BE2C (cell line): ENCODE data around the gene DMRTA1. TPM values are rescaled to one million over a fixed set of nuclear protein-coding genes. Genes with fewer than 3 reads are reported as not detected.

Source experiments
- DNase-seq: peaks from one replicate; pipeline ENCODE4 v3.0.0-alpha.2; 2020
- H3K27me3 ChIP-seq: fragments of 250-450 bp; sonication (Bioruptor Pico); 2 replicates; pipeline ENCODE4 v1.5.1; 2020; ENCODE audit warnings: mild to moderate bottlenecking
- H3K36me3 ChIP-seq: fragments of 250-450 bp; sonication (Bioruptor Pico); 2 replicates; pipeline ENCODE4 v1.5.1; 2020; ENCODE audit warnings: mild to moderate bottlenecking
- H3K4me1 ChIP-seq: fragments of 250-450 bp; sonication (Bioruptor Pico); 2 replicates; pipeline ENCODE4 v1.5.1; 2020
- H3K4me3 ChIP-seq: 2 replicates; pipeline ENCODE4 v1.5.1; 2011; ENCODE audit warnings: low read depth, low read length
- H3K9me3 ChIP-seq: fragments of 250-450 bp; sonication (Bioruptor Pico); 2 replicates; pipeline ENCODE4 v1.5.1; 2020
- polyA plus RNA-seq: library from polyadenylated mRNA; unstranded; fragments of >200 nt; gene quantifications from one replicate; pipeline ENCODE4 v1.2.1, GENCODE V29; 2012; ENCODE audit warnings: low read depth, missing spikeins; ENCODE audit not compliant: insufficient read length, insufficient read depth
- TF ChIP-seq, protein P1 (sequence below): IDR thresholded peaks from 2 replicates; pipeline ENCODE4 v1.5.1; 2012; ENCODE audit warnings: mild to moderate bottlenecking, low read depth, low read length

The DMRTA1 gene, protein sequence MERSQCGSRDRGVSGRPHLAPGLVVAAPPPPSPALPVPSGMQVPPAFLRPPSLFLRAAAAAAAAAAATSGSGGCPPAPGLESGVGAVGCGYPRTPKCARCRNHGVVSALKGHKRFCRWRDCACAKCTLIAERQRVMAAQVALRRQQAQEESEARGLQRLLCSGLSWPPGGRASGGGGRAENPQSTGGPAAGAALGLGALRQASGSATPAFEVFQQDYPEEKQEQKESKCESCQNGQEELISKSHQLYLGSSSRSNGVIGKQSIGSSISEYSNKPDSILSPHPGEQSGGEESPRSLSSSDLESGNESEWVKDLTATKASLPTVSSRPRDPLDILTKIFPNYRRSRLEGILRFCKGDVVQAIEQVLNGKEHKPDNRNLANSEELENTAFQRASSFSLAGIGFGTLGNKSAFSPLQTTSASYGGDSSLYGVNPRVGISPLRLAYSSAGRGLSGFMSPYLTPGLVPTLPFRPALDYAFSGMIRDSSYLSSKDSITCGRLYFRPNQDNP
- polyA plus RNA-seq: not detected

DNA sequence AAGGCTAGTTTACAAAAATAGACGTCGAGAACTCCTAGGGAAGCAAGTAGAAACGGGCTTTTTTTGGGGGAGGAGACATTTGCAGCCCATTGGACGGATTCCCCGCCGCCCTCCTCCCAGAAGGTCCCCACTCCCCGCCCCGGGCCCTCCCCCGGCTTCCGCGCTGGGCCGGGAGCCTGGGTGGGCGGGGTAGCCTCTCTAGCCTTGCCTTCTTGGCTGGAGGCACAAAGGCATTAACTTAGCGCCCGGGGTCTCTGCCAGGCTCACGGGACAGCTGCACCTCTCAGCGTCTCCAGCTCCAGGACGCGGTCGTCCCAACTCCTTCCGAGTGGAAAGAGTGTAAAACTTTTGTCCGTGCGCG lies at the start of gene DMRTA1:
DMRTA1 (plus strand) TSS at position 236 of the 361 bp plus-strand sequence. CDS start 242 bp downstream, outside the sequence.
- Histone ChIP-seq H3K4me1 (no peaks in the 10 kb centered on the region), H3K9me3 (no peaks in the 10 kb centered on the region), H3K36me3 (no peaks in the 10 kb centered on the region), H3K27me3 (peaks cover 37% of the 10 kb centered on the region), H3K4me3 (peak within 1 kb of the TSS; percentile 54)
- DNase-seq: peak; percentile 33
- TF ChIP-seq, protein P1, sequence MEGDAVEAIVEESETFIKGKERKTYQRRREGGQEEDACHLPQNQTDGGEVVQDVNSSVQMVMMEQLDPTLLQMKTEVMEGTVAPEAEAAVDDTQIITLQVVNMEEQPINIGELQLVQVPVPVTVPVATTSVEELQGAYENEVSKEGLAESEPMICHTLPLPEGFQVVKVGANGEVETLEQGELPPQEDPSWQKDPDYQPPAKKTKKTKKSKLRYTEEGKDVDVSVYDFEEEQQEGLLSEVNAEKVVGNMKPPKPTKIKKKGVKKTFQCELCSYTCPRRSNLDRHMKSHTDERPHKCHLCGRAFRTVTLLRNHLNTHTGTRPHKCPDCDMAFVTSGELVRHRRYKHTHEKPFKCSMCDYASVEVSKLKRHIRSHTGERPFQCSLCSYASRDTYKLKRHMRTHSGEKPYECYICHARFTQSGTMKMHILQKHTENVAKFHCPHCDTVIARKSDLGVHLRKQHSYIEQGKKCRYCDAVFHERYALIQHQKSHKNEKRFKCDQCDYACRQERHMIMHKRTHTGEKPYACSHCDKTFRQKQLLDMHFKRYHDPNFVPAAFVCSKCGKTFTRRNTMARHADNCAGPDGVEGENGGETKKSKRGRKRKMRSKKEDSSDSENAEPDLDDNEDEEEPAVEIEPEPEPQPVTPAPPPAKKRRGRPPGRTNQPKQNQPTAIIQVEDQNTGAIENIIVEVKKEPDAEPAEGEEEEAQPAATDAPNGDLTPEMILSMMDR: no peak

DNA sequence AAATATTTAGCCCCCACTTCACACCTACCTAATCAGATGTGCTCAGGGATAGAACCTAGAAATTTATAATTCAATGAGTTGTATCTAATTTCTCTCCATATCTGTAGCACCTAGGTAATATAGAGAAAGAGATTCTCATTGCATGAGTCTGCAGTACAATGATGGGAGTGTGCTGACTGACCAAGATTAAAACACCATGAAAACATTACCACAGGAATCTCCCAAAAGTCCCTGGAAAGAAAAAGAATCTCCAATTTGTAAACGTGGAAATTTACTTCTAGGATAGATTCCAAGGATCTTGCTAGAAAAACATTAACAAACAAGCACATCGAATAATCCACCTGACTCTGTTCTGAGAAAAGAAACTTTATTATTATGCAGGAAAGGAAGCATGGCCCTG lies 45.0 kb upstream of the DMRTA1 start:
- no peaks in the 10 kb centered on the region for H3K27me3 ChIP-seq
- DNase-seq: no peak
- no peak overlapping the region for H3K4me3 ChIP-seq
- H3K4me1 ChIP-seq: no peaks in the 10 kb centered on the region
- no peaks in the 10 kb centered on the region for H3K9me3 ChIP-seq
- TF ChIP-seq, protein P1: no peak
- no peaks in the 10 kb centered on the region for H3K36me3 ChIP-seq

DNA sequence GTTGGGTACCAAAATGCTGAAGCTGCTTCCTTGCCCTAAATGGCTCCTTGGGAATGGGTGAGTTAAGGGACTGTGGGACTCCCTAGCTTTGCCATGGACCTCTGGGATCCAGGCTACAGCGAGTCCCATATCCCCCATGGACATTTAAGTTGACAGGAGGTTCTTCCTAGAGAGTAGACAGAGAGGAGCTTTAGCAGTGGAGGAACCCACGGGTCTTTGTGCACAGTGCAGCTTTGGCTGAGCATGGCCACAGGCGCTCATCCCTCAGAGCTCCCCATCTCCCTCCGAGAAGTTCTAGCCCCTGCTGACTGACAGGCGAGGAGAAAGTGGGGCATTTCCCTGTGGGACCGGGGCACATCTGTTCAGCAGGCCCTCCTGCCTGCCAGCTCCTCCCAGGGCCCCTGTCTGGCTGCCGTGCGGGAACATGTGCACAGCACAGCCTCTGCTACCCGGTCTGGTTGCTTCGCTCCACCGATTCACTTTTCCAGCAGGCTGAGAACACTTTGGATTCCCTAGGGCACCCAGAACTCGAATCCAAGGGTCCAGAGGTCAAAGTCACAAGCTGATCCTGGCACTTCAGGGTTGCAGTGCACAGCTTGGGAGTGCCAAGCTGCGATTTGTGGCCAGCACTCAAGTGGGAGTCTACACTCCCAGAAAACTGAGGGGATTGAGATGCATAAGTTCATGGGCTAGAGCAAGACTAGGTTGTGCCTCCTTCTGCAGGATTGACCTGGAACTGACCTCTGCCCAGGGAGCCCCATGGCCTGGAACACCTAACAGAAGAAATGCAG lies 40.6 kb upstream of the DMRTA1 start:
- H3K36me3 ChIP-seq: no peaks in the 10 kb centered on the region
- H3K4me1 ChIP-seq: no peaks in the 10 kb centered on the region
- TF ChIP-seq, protein P1: no peak
- H3K9me3 ChIP-seq: no peaks in the 10 kb centered on the region
- H3K27me3 ChIP-seq: no peaks in the 10 kb centered on the region
- no peak for DNase-seq
- no peak overlapping the region for H3K4me3 ChIP-seq

DNA sequence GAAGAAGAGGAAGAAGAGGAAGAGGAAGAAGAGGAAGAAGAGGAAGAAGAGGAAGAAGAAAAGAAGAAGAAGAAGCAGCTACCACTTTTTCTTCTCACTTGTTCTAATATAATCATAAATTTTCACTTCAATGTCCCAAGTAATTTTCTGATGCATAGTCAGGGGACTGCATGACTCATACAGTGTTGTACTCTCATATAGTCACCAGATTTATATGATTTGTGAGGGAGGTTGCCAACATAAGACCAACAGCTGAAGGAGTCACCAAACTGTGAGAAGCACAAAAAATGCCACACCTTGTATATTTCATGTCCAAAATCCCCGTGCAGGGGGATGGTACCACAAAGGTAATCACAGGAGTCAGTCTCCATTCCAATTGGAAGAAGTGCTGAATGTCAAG lies 32.7 kb upstream of the DMRTA1 start:
- H3K4me3 ChIP-seq: no peak overlapping the region
- TF ChIP-seq, protein P1: no peak
- no peaks in the 10 kb centered on the region for H3K9me3 ChIP-seq
- no peak for DNase-seq
- H3K4me1 ChIP-seq: no peaks in the 10 kb centered on the region
- no peaks in the 10 kb centered on the region for H3K36me3 ChIP-seq
- no peaks in the 10 kb centered on the region for H3K27me3 ChIP-seq

DNA sequence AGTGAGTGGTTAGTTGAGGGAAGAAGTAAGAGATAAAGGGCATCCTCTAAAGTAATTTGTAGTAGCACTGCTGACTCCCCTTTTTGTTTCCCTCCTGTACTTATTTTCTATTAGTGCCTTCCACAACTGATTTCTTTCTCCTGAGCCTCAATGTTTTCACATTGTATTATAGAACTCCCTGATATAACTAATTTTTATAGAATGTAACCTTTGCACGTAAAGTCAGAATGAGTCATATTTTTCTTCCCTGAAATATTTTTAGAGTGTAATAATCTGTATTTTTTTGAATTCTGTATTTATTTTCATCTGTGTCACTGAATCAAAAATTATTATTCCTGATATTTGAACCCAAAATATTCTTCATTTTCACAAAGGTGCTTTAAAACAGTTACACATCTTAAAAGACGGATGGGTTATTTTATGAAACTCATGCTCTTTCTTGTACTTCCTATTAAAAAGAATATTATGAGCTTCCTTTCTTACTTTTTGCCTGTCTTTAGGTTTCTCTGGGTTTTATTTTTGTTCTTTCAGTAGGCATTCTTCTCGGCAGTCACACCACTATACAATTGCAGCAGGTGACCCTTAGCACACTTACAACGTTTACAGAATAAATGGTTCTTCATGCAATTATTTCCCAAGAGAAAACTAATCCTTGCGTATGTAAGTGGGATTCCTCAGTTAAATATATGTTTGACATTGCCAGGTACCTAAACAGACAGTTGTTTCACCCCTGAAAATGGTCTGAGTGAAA lies 30.5 kb upstream of the DMRTA1 start:
- Histone ChIP-seq H3K27me3 (no peaks in the 10 kb centered on the region), H3K36me3 (no peaks in the 10 kb centered on the region), H3K4me1 (no peaks in the 10 kb centered on the region), H3K9me3 (no peaks in the 10 kb centered on the region), H3K4me3 (no peak overlapping the region)
- no peak for DNase-seq
- TF ChIP-seq, protein P1: no peak
